DMS53 treated with DMSO at 0.1 percent for 48 hours (cell line): Measurements from ENCODE around the gene RTN3.
"Not testable (repeated sequence)": the region's sequence is repeated elsewhere in the genome, so short reads cannot be mapped to it uniquely, and the experiment has no call there.

Source experiments
- DNase-seq: peaks from one replicate; lab custom pipeline; 2025; ENCODE audit not compliant: unreplicated experiment; lab: John Stamatoyannopoulos, UW

RTN3 gene

DNA sequence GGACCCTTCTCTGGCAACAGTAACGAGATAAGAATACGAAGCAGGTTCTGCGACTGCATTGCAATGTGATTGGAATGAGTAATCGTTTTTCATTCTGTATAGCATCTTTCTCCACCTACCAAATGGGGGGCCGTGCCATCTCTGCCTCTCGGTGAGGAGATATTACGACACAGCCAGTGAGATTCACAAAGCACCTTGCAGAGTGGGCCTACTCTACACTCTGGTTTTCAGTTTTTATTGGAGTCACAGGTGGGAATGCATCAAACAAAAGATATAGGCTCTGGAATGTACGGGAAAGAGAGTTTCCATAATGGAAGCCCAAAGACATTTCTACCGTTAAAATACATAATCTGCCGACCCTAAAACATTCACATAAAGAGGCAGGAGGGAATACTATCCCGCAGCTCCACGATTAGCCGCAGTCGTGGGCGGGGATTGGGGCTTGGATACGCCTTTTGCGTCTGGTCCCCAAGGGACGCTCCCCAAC, 423 bp upstream of the RTN3 start:
- no peak for DNase-seq

GRCh38 chr11:63682066-63683021, 1.0 kb downstream of the RTN3 start:
- DNase-seq = no peak

DNA sequence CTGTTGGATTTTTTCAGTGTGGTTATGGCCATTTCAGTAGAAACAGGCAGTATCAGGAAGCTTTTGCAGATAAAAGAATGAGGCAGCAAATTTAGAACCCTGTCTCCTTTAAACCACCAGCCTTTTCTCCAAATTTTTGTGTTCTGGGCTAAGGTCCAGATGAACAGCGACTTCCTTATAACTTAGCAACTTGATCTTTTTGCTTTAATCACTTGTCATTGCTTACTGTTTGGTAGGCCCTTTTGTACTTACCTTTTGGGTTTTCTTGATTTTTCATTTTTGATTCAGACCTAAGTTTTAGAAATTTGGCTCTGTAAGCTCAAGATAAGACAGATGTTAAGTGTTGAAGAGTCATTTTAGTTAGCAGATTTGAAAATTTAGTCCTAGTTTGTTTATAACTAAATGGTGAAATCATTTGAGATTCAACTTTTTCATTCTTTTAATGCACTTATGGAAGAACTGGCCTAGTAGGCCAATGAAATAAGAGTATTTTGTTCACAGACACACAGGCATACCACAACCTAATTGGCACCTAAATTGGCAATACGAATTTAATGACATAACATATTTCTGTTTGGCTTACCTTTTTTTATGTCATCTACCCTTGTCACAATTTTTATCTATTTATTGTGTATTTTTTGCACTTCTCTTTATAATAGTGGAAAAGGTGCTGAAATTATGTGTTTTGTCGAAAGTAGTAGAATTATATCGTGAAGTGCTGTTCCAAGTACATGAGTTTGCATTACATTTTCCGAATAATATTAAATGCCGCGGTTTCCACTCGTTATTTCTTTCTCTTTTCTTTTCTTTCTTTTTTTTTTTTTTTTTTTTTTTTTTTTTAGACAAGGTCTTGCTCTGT, 2.1 kb downstream of the RTN3 start:
- no peak for DNase-seq

DNA sequence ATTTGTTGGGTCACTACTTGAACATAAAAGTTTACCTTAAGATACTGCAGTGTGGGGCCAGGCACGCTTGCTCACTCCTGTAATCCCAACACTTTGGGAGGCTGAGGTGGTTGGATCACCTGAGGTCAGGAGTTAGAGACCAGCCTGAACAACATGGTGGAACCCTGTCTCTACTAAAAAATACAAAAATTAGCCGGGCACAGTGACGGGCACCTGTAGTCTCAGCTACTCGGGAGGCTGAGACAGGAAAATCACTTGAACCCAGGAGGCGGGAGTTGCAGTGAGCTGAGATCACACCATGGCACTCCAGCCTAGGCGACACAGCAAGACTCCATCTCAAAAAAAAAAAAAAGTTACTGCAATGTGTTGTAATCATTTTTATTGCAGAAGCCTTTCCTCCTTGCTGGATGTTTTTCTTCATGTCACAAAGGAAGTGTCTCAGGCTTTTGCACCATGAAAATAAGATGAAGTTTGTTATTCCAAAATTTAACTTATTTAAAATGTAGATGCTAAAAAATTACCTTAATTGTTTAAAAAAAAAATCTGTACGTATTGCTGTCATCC, 3.9 kb downstream of the RTN3 start:
- not testable (repeated sequence) for DNase-seq

- no peak for DNase-seq
Observed at GRCh38 chr11:63686926-63687325, 5.6 kb downstream of the RTN3 start.

DNA sequence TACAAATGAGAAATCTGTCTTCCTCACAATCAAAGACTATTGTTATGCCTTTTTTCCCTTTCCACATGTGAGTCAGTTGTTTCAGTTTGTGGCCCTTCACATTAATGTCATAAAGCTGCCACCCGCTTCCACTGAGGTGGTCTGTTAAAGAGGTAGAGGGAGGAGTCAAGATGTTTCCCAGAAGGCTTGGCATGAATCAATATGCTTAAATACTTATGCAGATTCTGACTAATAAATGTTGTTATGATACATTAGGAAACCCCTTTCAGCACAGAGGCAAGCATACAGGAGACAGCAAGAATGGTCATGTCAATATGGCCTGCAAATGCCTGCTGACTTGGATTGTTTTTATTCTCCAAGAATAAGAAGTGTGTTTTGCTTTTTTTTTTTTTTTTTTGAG, 6.5 kb downstream of the RTN3 start:
- DNase-seq = no peak

GRCh38 chr11:63694596-63694995, 13.3 kb downstream of the RTN3 start:
- no peak for DNase-seq

- DNase-seq = no peak
Observed at GRCh38 chr11:63698976-63699733, 17.9 kb downstream of the RTN3 start.

DNA sequence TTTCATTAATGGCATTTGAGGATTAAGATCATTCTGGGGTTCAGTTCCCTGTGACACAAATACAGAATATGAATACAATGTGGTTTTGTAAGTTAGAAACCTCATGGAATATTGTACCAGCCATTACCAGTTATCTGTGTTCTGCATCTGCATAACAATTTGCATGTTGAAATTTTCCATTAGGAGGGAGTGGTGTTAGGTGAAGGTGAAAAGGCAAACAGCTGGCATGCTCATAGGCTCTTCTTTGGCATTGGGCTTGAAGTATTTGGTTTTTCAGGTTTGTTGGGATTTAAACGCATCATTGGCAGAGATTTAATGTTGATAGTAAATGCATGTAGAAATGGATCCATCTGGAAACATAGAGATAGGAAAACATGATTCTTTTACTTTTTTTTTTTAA, 18.6 kb downstream of the RTN3 start:
- DNase-seq = no peak

DNA sequence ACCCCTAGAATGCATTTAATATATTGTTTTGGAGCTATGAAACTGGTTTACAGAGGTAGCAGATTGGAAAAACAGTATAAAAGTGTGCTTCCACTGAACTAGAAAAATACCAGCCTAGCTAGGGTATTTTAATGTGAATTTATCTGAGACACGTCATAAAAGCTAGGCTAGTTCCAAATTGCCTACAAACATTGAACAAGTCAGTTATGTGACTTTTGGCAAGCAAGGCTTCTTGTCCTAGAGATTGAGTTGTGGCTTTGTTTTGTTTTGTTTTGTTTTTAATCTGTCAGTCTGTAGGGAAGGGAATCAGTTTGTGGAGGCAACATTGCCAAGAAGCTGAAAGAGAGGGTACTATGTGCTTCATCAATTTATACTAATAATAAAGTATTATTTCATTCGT, 24.2 kb downstream of the RTN3 start:
- DNase-seq = no peak

DNA sequence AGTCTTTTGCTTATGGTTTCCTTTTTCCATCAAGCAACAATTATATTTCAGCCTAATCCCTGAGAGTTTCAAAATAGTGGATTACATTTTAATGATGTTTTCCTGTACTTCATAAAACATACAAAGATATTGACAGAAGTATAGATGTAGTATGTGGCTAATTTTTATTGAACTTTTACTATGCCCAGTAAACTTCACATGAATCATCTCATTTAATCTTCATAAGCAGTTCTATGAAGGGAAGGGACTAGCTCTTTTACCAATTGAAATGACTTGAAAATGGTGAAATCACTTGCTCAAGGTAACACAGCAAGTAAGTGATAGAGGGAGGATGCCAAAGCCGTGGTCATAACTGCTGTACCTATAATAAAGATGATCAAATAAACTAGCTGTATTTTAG, 27.5 kb downstream of the RTN3 start:
- DNase-seq = no peak

DNA sequence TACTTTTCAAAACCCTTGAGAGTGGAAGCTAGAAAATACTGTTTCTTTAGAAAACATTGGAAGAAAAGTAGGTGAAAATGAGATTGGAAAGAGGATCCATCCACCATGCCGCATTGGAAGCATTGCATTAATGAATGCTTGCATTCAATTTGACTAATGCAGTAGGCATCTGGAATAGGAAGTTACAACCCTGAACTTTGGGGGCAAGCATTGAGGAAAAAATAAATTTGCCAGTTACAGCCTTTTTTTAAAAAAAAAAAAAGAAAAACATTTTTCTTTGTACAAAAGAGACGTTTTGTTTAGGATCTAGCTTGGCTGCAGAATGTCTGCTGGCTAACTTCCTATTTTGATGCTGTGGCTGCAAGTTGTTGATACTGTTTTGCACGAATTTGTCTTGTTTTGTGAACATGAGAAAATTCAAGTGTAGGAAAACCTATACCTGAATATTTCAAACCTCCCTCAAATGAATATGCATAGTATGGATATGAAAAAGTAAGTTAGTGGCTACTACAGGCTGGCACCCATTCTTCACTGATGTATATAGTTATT, 28.1 kb downstream of the RTN3 start:
- DNase-seq = no peak

GRCh38 chr11:63710476-63711217, 29.3 kb downstream of the RTN3 start:
- DNase-seq = no peak

DNA sequence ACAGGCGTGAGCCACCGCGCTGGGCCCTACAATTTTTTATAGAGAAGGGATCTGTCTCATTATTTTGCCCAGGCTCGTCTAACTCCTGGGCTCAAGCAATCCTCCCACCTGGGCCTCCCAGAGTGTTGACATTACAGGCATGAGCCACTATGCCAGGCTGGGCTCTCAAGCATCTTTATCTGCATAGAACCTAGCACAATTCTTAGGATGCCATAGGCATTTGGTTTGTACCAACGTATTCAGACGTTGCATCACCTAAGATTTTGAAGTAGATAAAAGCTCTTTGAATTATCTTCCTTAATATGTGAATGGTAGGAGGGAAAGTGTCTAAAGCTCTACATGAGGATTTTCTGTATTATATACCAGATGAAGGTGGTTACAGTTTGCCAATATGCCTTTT, 30.5 kb downstream of the RTN3 start:
- DNase-seq = no peak

DNA sequence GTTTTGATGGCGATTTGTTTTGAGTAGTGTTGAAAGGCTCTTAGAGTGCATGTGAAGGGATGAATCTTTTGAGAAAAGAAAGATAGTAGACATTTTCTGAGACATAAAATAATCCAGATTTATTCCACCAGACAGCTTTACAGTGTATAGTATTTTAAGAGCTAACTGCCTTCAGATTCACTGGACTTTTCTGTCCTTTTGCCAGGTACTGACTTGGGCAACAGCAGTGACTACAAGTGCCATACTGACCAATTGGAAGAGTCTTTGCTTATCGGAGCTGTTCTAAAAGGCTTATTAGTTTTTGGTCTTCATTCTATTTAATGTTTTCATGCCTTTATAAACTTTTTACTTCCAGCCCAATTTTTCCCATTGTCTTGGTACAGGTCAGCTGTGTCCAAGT, 32.5 kb downstream of the RTN3 start:
- no peak for DNase-seq

- DNase-seq = no peak
Observed at GRCh38 chr11:63716046-63716445, 34.7 kb downstream of the RTN3 start.

DNA sequence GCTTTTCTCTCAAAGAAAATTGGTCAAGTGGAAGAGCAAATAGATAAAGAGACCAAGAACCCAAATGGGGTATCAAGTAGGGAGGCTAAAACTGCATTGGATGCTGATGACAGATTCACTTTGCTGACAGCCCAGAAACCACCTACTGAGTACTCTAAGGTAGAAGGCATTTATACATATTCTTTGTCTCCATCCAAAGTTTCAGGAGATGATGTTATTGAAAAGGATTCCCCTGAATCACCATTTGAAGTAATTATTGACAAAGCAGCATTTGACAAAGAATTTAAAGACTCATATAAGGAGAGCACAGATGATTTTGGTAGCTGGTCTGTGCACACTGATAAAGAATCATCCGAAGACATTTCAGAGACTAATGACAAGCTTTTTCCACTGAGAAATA, 37.7 kb downstream of the RTN3 start:
- DNase-seq = no peak

DNA sequence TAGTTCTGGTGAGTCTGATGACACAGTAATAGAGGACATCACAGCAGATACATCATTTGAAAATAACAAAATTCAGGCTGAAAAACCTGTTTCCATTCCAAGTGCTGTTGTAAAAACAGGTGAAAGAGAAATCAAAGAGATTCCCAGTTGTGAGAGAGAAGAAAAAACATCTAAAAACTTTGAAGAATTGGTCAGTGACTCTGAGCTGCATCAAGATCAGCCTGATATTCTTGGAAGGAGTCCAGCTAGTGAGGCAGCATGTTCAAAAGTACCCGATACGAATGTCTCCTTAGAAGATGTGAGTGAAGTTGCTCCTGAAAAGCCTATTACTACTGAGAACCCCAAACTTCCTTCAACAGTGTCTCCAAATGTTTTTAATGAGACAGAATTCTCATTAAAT, 38.7 kb downstream of the RTN3 start:
- no peak for DNase-seq

DNA sequence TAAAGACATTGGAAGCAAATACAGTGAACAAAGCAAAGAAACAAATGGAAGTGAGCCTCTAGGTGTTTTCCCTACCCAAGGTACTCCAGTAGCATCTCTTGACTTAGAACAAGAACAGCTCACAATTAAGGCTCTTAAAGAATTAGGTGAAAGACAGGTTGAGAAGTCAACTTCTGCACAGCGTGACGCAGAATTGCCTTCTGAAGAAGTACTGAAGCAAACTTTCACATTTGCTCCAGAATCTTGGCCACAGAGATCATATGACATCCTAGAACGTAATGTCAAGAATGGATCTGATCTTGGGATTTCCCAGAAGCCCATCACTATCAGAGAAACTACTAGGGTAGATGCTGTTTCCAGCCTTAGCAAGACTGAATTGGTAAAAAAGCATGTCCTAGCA, 39.3 kb downstream of the RTN3 start:
- no peak for DNase-seq

DNA sequence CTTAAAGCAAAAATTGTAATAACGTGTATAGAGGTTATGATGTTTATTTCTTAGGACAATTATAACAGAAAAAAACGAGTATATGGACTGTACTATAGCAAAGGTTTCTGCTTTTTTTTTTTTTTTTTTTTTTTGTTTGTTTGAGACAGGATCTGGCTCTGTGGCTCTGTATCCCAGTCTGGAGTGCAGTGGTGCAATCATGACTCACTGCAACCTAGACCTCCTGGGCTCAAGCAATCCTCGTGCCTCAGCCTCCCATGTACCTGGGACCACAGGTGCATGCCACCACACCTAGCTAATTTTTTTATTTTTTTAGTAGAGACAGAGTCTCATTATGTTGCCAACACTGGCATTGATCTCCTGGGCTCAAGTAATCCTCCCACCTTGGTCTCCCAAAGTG, 48.0 kb downstream of the RTN3 start:
- DNase-seq = no peak
